ENCODE results near the gene GRP.

GRP gene

GRCh38 chr18:59219672-59220163 is at the start of gene GRP:
GRP (plus strand) TSS chr18:59220158; CDS start chr18:59220266, 108 bp downstream.
- TF ChIP-seq POLR2A (IDR thresholded peaks at IDR 0.05; ENCODE audit: low read depth, low read length): no peak
- FAIRE-seq: no peak
- DNase-seq (ENCODE audit: insufficient read length, low spot score): no peak

- no peak for TF ChIP-seq POLR2A (IDR thresholded peaks at IDR 0.05; ENCODE audit: low read depth, low read length)
- FAIRE-seq (no peak), DNase-seq (ENCODE audit: insufficient read length, low spot score) (no peak)
These were observed 47.2 kb upstream of the GRP start for GRCh38 chr18:59172664-59173249.

GRCh38 chr18:59177485-59177884 is 42.5 kb upstream of the GRP start:
- DNase-seq (ENCODE audit: insufficient read length, low spot score) (no peak), FAIRE-seq (no peak)
- TF ChIP-seq POLR2A (IDR thresholded peaks at IDR 0.05; ENCODE audit: low read depth, low read length): no peak

- FAIRE-seq (no peak), DNase-seq (ENCODE audit: insufficient read length, low spot score) (no peak)
- no peak for TF ChIP-seq POLR2A (IDR thresholded peaks at IDR 0.05; ENCODE audit: low read depth, low read length)
These were observed 39.7 kb upstream of the GRP start for GRCh38 chr18:59180150-59180845.

GRCh38 chr18:59182673-59183072 is 37.3 kb upstream of the GRP start:
- no peak for FAIRE-seq
- TF ChIP-seq POLR2A (IDR thresholded peaks at IDR 0.05; ENCODE audit: low read depth, low read length): no peak
- DNase-seq (ENCODE audit: insufficient read length, low spot score): no peak

GRCh38 chr18:59189008-59189407 is 30.9 kb upstream of the GRP start:
- DNase-seq (ENCODE audit: insufficient read length, low spot score): no peak
- FAIRE-seq: no peak
- TF ChIP-seq POLR2A (IDR thresholded peaks at IDR 0.05; ENCODE audit: low read depth, low read length): no peak

GRCh38 chr18:59189746-59190145 is 30.2 kb upstream of the GRP start:
- DNase-seq (ENCODE audit: insufficient read length, low spot score) (no peak), FAIRE-seq (no peak)
- TF ChIP-seq POLR2A (IDR thresholded peaks at IDR 0.05; ENCODE audit: low read depth, low read length): no peak

- DNase-seq (ENCODE audit: insufficient read length, low spot score): no peak
- no peak for FAIRE-seq
- no peak for TF ChIP-seq POLR2A (IDR thresholded peaks at IDR 0.05; ENCODE audit: low read depth, low read length)
These were observed 23.7 kb upstream of the GRP start for GRCh38 chr18:59196161-59196725.

- no peak for TF ChIP-seq POLR2A (IDR thresholded peaks at IDR 0.05; ENCODE audit: low read depth, low read length)
- DNase-seq (ENCODE audit: insufficient read length, low spot score): no peak
- no peak for FAIRE-seq
These were observed 22.3 kb upstream of the GRP start for GRCh38 chr18:59197636-59198035.

- no peak for TF ChIP-seq POLR2A (IDR thresholded peaks at IDR 0.05; ENCODE audit: low read depth, low read length)
- FAIRE-seq (no peak), DNase-seq (ENCODE audit: insufficient read length, low spot score) (no peak)
These were observed 21.7 kb upstream of the GRP start for GRCh38 chr18:59198215-59198614.

GRCh38 chr18:59200787-59201186 is 19.2 kb upstream of the GRP start:
- FAIRE-seq (no peak), DNase-seq (ENCODE audit: insufficient read length, low spot score) (no peak)
- no peak for TF ChIP-seq POLR2A (IDR thresholded peaks at IDR 0.05; ENCODE audit: low read depth, low read length)

- no peak for TF ChIP-seq POLR2A (IDR thresholded peaks at IDR 0.05; ENCODE audit: low read depth, low read length)
- FAIRE-seq (no peak), DNase-seq (ENCODE audit: insufficient read length, low spot score) (no peak)
These were observed 17.6 kb upstream of the GRP start for GRCh38 chr18:59202258-59202820.

- FAIRE-seq (no peak), DNase-seq (ENCODE audit: insufficient read length, low spot score) (no peak)
- no peak for TF ChIP-seq POLR2A (IDR thresholded peaks at IDR 0.05; ENCODE audit: low read depth, low read length)
These were observed 12.5 kb upstream of the GRP start for GRCh38 chr18:59207506-59207905.

- no peak for TF ChIP-seq POLR2A (IDR thresholded peaks at IDR 0.05; ENCODE audit: low read depth, low read length)
- DNase-seq (ENCODE audit: insufficient read length, low spot score) (no peak), FAIRE-seq (no peak)
These were observed 11.3 kb upstream of the GRP start for GRCh38 chr18:59208602-59209125.
